WTC11 (cell line): ENCODE data around the gene TTC24. TPM values are rescaled to one million over a fixed set of nuclear protein-coding genes. Genes with fewer than 3 reads are reported as not detected.

Experiments used
- ATAC-seq: fragments of 200-7000 bp; cut with Tn5 transposase; 2 replicates; pipeline ENCODE4 v1.10.0; 2021; ENCODE audit warnings: mild to moderate bottlenecking, moderate library complexity
- CTCF ChIA-PET: fragments of 300-600 bp; sonication (Branson Sonifier 250); formaldehyde crosslinking; loops from one replicate; lab custom pipeline; 2021; ENCODE audit warnings: antibody characterized with exemption; lab: Charles Lee
- POLR2A ChIA-PET: fragments of 350-600 bp; sonication (Branson Sonifier 250); formaldehyde crosslinking; loops from one replicate; lab custom pipeline; 2021; ENCODE audit warnings: antibody characterized with exemption; lab: Charles Lee
- DNase-seq: peaks from one replicate; pipeline ENCODE4 v3.0.0; 2021; ENCODE audit warnings: low spot score
- H3K27ac Mint-ChIP-seq: 2 replicates; pipeline ENCODE4 v1.8.0; 2021; ENCODE audit warnings: mixed read lengths
- H3K27me3 Mint-ChIP-seq: 2 replicates; pipeline ENCODE4 v1.8.0; 2021; ENCODE audit warnings: low read depth, mild to moderate bottlenecking, moderate library complexity, mixed read lengths
- H3K36me3 Mint-ChIP-seq: 2 replicates; pipeline ENCODE4 v1.8.0; 2021; ENCODE audit warnings: mixed read lengths
- H3K4me1 Mint-ChIP-seq: 2 replicates; pipeline ENCODE4 v1.8.0; 2022; ENCODE audit warnings: mixed read lengths
- H3K4me3 Mint-ChIP-seq: 2 replicates; pipeline ENCODE4 v1.8.0; 2021; ENCODE audit warnings: mild to moderate bottlenecking, moderate library complexity, mixed read lengths
- H3K9me3 Mint-ChIP-seq: 2 replicates; pipeline ENCODE4 v1.8.0; 2021; ENCODE audit warnings: mixed read lengths
- EMX1 ChIP-seq: fragments of 250-450 bp; sonication (Bioruptor Pico); IDR thresholded peaks from 2 replicates; pipeline ENCODE4 v1.8.0; 2021; ENCODE audit warnings: mild to moderate bottlenecking
- FOXJ3 ChIP-seq: sonication (generic); formaldehyde crosslinking; IDR thresholded peaks from 2 replicates; pipeline ENCODE4 v1.9.0; 2021; ENCODE audit warnings: missing genetic modification reagents, mild to moderate bottlenecking, borderline replicate concordance
- FOXP1 ChIP-seq: sonication (generic); formaldehyde crosslinking; IDR thresholded peaks from 2 replicates; pipeline ENCODE4 v1.8.0; 2022; ENCODE audit warnings: missing genetic modification reagents, mild to moderate bottlenecking, moderate library complexity, borderline replicate concordance
- GRHL2 ChIP-seq: fragments of 250-450 bp; sonication (Bioruptor Pico); IDR thresholded peaks from 2 replicates; pipeline ENCODE4 v1.8.0; 2022; ENCODE audit warnings: mild to moderate bottlenecking, moderate library complexity; ENCODE audit not compliant: insufficient replicate concordance, severe bottlenecking
- IRF2 ChIP-seq: sonication (generic); formaldehyde crosslinking; IDR thresholded peaks from 2 replicates; pipeline ENCODE4 v1.8.0; 2022; ENCODE audit warnings: low read depth, missing genetic modification reagents, borderline replicate concordance
- MYBL2 ChIP-seq: sonication (generic); formaldehyde crosslinking; IDR thresholded peaks from 2 replicates; pipeline ENCODE4 v1.8.1; 2023; ENCODE audit warnings: mild to moderate bottlenecking, moderate library complexity, missing genetic modification reagents
- OVOL2 ChIP-seq: fragments of 250-450 bp; sonication (Bioruptor Pico); IDR thresholded peaks from 2 replicates; pipeline ENCODE4 v1.9.0; 2021; ENCODE audit warnings: mild to moderate bottlenecking, borderline replicate concordance
- TEAD1 ChIP-seq: sonication (generic); formaldehyde crosslinking; IDR thresholded peaks from 2 replicates; pipeline ENCODE4 v1.8.0; 2022; ENCODE audit warnings: mild to moderate bottlenecking, missing genetic modification reagents
- total RNA-seq: library from RNA; stranded (reverse); gene quantifications from 3 replicates; pipeline ENCODE4 v1.2.3, GENCODE V29; 2021
- TF ChIP-seq, protein P1 (sequence below): sonication (generic); formaldehyde crosslinking; IDR thresholded peaks from 2 replicates; pipeline ENCODE4 v1.8.0; 2022; ENCODE audit warnings: mild to moderate bottlenecking, missing genetic modification reagents
- TF ChIP-seq, protein P2 (sequence below): sonication (generic); formaldehyde crosslinking; IDR thresholded peaks from 2 replicates; pipeline ENCODE4 v1.8.1; 2022; ENCODE audit warnings: missing genetic modification reagents, borderline replicate concordance
- TF ChIP-seq, protein P3 (sequence below): fragments of 250-450 bp; sonication (Bioruptor Pico); IDR thresholded peaks from 2 replicates; pipeline ENCODE4 v1.9.0; 2021; ENCODE audit warnings: mild to moderate bottlenecking
- TF ChIP-seq, protein P4 (sequence below): sonication (generic); formaldehyde crosslinking; IDR thresholded peaks from 2 replicates; pipeline ENCODE4 v1.8.0; 2023; ENCODE audit warnings: missing genetic modification reagents, mild to moderate bottlenecking, borderline replicate concordance
- TF ChIP-seq, protein P5 (sequence below): sonication (generic); formaldehyde crosslinking; IDR thresholded peaks from 2 replicates; pipeline ENCODE4 v1.8.0; 2023; ENCODE audit warnings: missing genetic modification reagents

TTC24 gene
- total RNA-seq, 1 experiment from 2014 or later = 0.20 TPM

DNA sequence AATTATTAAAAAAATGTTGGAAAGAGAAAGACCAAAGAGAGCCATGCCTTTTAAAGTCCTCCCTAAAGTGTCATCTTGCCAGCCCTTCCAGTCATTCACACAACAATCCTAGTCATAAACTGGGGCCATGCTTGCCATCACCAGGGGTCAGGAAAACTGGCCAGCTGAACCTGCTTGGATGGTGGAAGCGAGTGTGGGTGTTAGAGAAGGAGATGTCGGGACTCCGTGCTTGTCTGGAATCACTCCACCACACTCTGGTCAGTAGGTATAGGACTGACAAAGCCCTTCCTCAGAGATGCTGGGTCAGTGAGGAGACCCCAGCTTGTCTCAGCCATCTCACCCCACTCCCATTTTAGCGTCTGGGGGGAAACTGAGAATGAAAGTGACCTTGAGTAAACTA is 36.4 kb downstream of the TTC24 start (continued):
- TF ChIP-seq, protein P1, sequence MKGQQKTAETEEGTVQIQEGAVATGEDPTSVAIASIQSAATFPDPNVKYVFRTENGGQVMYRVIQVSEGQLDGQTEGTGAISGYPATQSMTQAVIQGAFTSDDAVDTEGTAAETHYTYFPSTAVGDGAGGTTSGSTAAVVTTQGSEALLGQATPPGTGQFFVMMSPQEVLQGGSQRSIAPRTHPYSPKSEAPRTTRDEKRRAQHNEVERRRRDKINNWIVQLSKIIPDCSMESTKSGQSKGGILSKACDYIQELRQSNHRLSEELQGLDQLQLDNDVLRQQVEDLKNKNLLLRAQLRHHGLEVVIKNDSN (CRISPR knock-in tag) = no peak
- TF ChIP-seq MYBL2 (CRISPR knock-in tag) (no peak), FOXP1 (CRISPR knock-in tag) (no peak), TEAD1 (no peak), IRF2 (CRISPR knock-in tag) (no peak), EMX1 (CRISPR knock-in tag) (no peak), FOXJ3 (CRISPR knock-in tag) (no peak)
- TF ChIP-seq, protein P2, sequence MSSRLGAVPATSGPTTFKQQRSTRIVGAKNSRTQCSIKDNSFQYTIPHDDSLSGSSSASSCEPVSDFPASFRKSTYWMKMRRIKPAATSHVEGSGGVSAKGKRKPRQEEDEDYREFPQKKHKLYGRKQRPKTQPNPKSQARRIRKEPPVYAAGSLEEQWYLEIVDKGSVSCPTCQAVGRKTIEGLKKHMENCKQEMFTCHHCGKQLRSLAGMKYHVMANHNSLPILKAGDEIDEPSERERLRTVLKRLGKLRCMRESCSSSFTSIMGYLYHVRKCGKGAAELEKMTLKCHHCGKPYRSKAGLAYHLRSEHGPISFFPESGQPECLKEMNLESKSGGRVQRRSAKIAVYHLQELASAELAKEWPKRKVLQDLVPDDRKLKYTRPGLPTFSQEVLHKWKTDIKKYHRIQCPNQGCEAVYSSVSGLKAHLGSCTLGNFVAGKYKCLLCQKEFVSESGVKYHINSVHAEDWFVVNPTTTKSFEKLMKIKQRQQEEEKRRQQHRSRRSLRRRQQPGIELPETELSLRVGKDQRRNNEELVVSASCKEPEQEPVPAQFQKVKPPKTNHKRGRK (CRISPR knock-in tag) = no peak
- TF ChIP-seq, protein P3, sequence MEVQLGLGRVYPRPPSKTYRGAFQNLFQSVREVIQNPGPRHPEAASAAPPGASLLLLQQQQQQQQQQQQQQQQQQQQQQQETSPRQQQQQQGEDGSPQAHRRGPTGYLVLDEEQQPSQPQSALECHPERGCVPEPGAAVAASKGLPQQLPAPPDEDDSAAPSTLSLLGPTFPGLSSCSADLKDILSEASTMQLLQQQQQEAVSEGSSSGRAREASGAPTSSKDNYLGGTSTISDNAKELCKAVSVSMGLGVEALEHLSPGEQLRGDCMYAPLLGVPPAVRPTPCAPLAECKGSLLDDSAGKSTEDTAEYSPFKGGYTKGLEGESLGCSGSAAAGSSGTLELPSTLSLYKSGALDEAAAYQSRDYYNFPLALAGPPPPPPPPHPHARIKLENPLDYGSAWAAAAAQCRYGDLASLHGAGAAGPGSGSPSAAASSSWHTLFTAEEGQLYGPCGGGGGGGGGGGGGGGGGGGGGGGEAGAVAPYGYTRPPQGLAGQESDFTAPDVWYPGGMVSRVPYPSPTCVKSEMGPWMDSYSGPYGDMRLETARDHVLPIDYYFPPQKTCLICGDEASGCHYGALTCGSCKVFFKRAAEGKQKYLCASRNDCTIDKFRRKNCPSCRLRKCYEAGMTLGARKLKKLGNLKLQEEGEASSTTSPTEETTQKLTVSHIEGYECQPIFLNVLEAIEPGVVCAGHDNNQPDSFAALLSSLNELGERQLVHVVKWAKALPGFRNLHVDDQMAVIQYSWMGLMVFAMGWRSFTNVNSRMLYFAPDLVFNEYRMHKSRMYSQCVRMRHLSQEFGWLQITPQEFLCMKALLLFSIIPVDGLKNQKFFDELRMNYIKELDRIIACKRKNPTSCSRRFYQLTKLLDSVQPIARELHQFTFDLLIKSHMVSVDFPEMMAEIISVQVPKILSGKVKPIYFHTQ = no peak

DNA sequence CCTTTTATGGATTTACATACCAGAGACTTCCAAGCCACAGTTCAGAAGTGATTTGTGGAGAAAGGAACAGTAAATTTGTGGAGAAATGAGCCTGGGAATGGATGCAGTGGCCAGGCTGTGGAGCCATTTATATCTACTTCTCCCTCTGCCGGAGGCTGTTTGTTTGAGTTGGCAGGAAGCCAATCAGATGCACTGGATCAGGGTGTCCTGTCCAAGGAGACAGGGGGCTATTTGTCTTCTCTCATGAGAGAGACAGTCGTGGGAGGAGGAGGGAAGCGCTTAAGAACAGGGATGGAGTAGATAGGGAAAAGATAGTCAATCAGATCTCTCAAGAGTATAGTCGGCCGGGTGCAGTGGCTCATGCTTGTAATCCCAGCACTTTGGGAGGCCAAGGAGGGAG is 36.9 kb downstream of the TTC24 start:
- POLR2A ChIA-PET = no interaction called here
- peaks cover 11% of the 10 kb centered on the region for H3K4me1 Mint-ChIP-seq
- no peak for TF ChIP-seq OVOL2 (CRISPR knock-in tag)
- TF ChIP-seq, protein P4, sequence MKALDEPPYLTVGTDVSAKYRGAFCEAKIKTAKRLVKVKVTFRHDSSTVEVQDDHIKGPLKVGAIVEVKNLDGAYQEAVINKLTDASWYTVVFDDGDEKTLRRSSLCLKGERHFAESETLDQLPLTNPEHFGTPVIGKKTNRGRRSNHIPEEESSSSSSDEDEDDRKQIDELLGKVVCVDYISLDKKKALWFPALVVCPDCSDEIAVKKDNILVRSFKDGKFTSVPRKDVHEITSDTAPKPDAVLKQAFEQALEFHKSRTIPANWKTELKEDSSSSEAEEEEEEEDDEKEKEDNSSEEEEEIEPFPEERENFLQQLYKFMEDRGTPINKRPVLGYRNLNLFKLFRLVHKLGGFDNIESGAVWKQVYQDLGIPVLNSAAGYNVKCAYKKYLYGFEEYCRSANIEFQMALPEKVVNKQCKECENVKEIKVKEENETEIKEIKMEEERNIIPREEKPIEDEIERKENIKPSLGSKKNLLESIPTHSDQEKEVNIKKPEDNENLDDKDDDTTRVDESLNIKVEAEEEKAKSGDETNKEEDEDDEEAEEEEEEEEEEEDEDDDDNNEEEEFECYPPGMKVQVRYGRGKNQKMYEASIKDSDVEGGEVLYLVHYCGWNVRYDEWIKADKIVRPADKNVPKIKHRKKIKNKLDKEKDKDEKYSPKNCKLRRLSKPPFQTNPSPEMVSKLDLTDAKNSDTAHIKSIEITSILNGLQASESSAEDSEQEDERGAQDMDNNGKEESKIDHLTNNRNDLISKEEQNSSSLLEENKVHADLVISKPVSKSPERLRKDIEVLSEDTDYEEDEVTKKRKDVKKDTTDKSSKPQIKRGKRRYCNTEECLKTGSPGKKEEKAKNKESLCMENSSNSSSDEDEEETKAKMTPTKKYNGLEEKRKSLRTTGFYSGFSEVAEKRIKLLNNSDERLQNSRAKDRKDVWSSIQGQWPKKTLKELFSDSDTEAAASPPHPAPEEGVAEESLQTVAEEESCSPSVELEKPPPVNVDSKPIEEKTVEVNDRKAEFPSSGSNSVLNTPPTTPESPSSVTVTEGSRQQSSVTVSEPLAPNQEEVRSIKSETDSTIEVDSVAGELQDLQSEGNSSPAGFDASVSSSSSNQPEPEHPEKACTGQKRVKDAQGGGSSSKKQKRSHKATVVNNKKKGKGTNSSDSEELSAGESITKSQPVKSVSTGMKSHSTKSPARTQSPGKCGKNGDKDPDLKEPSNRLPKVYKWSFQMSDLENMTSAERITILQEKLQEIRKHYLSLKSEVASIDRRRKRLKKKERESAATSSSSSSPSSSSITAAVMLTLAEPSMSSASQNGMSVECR (CRISPR knock-in tag) = no peak
- no peak for TF ChIP-seq GRHL2 (CRISPR knock-in tag)
- H3K36me3 Mint-ChIP-seq = no peaks in the 10 kb centered on the region
- H3K27ac Mint-ChIP-seq = no peak overlapping the region
- ATAC-seq = no peak
- no peak for DNase-seq
- CTCF ChIA-PET = interaction anchor here (1.4 to 2.5 kb wide), 4 partner anchors 8 to 159 kb away, joined by 4 to 10 read pairs (median 6); partner anchors contain the start of gene CRABP2
- H3K9me3 Mint-ChIP-seq = no peaks in the 10 kb centered on the region
- peaks cover 38% of the 10 kb centered on the region for H3K27me3 Mint-ChIP-seq
- no peak overlapping the region for H3K4me3 Mint-ChIP-seq

DNA sequence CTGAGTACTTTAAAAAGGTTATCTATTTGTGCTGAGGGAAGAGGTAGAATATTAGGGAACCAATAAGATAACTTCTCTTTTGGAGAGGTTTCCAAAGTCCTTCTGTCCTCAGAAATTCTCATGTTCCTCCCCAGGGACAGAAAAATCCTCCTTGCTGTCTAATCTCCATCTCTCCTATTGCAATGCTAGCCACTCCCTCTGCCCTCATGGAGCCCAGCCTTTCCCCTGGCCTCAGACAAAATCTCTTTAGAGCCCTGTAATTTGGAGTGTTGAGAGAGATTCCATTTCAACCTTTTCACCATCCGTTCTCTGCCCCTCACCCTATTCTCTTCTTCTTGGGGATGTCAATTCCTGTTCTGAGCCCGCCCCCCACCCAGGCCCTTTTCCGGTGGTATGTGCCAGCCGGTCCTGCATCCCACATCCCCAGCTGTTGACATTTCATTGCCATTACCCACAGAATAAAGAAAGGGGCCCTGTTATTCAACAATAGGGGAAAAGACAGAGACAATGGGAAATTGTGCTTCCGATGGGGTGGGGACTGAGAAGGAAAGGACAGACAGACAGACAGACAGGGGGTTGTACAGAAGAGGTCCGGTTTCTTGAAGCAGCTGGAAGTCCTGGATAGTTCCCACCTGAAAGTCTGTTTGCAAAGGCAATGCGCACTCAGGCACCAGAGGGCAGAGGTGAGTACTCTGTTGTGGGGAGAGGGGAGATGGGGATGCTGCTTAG is 39.5 kb downstream of the TTC24 start, which contains the start of gene HAPLN2:
TSS of gene HAPLN2 (plus strand) at position 563 of the 729 bp plus-strand sequence. CDS start 4,076 bp downstream, outside the sequence.
- peaks cover 7% of the 10 kb centered on the region for H3K4me1 Mint-ChIP-seq
- TF ChIP-seq EMX1 (CRISPR knock-in tag) (no peak), FOXP1 (CRISPR knock-in tag) (no peak)
- TF ChIP-seq, protein P5, sequence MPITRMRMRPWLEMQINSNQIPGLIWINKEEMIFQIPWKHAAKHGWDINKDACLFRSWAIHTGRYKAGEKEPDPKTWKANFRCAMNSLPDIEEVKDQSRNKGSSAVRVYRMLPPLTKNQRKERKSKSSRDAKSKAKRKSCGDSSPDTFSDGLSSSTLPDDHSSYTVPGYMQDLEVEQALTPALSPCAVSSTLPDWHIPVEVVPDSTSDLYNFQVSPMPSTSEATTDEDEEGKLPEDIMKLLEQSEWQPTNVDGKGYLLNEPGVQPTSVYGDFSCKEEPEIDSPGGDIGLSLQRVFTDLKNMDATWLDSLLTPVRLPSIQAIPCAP = no peak
- TF ChIP-seq, all 79 proteins: peak for 0
- peak; percentile 86 for ATAC-seq
- Mint-ChIP-seq H3K4me3 (no peak within 1 kb of the TSS), H3K27ac (no peak within 1 kb of the TSS), H3K9me3 (no peaks in the 10 kb centered on the region), H3K36me3 (no peaks in the 10 kb centered on the region), H3K27me3 (peaks cover 58% of the 10 kb centered on the region)
- ChIA-PET POLR2A (interaction anchor here (0.8 to 1.1 kb wide), 2 partner anchors 57 to 121 kb away, joined by 3 read pairs; no protein-coding TSS in a partner anchor), CTCF (interaction anchor here (0.5 to 13.2 kb wide), 57 partner anchors 8 to 319 kb away, joined by 3 to 365 read pairs (median 4); partner anchors contain the start of genes BCAN, CRABP2, LRRC71 and MEF2D)
- peak; percentile 79 for DNase-seq
